ENCODE data around the gene UBE2V1.

UBE2V1 gene

GRCh38 chr20:50061151-50062005 is 51.6 kb downstream of the UBE2V1 start:
- CTCF ChIA-PET, result interaction anchor here (0.8 to 1.2 kb wide), 2 partner anchors 9 to 10 kb away, joined by 3 to 4 read pairs; no protein-coding TSS in a partner anchor
- TF ChIP-seq FOXA1 (IDR thresholded peaks at IDR 0.05) (no peak), SUZ12 (IDR thresholded peaks at IDR 0.05) (no peak), CTBP1 (IDR thresholded peaks at IDR 0.05; ENCODE audit: borderline replicate concordance) (no peak), ZNF384 (IDR thresholded peaks at IDR 0.05) (no peak)
- no peak for DNase-seq (ENCODE audit: extremely low spot score)
- POLR2A ChIA-PET, result no interaction called here

DNA sequence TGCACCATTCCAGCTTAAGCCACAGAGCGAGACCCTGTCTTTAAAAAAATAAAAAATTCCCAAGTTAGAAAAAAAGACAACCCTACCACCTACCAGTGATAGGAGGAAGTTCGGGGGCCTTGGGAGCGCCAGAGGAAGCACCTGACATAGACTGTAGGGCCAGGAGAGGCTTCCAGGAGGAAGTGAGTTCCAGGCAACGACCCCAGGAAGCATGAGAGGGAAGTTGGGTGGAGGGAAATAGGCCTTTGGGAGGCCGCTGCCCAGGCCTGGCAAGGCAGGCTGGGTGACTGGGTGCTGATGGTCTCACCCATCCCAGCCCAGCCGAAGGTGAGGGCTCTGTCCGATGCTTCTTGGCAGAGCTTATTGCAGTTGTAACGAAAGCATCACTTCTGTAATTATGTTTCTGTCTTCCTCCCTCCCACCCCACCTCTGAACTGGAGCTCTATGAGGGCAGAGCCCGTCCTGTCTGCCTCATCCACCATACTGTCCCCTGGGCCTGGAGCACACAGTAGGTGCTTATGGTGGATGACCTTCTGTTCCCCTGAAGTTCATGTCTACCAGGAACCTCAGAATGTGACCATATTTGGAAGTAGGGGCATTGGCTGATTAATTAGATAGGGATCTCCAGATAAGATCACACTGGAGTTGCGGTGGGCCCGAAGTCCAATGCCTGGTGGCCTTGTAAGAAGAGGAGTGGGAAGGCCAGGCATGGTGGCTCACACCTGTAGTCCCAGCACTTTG is 54.1 kb downstream of the UBE2V1 start:
- DNase-seq (ENCODE audit: extremely low spot score), result no peak
- CTCF ChIA-PET, result interaction anchor here (0.7 kb wide), 1 partner anchor 12 kb away, joined by 3 read pairs; no protein-coding TSS in a partner anchor
- POLR2A ChIA-PET, result no interaction called here
- TF ChIP-seq LEF1 (IDR thresholded peaks at IDR 0.05; ENCODE audit: borderline replicate concordance) (no peak), ZNF384 (IDR thresholded peaks at IDR 0.05) (no peak), CTBP1 (IDR thresholded peaks at IDR 0.05; ENCODE audit: borderline replicate concordance) (no peak), ELF4 (IDR thresholded peaks at IDR 0.05) (no peak), SP1 (IDR thresholded peaks at IDR 0.05) (no peak), BHLHE40 (IDR thresholded peaks at IDR 0.05; ENCODE audit: borderline replicate concordance) (no peak), FOXA1 (IDR thresholded peaks at IDR 0.05) (no peak), NFRKB (IDR thresholded peaks at IDR 0.05) (no peak), SUZ12 (IDR thresholded peaks at IDR 0.05) (no peak)

DNA sequence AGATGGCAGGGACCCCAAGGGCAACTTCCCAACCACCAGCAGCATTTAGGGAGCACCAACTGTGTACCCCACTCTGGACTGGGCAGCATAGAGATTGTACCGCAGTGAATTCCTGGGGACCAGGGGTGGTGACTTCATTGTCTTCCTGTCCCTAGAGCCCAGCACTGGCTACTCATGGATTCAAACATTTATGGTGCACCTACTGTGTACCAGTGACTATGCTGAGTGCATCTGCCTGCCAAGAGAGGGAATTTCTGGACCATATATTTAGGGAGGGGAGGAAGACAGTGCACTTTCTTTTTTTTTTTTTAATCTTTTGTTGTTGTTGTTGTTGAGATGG is 55.3 kb downstream of the UBE2V1 start:
- TF ChIP-seq, protein P1, sequence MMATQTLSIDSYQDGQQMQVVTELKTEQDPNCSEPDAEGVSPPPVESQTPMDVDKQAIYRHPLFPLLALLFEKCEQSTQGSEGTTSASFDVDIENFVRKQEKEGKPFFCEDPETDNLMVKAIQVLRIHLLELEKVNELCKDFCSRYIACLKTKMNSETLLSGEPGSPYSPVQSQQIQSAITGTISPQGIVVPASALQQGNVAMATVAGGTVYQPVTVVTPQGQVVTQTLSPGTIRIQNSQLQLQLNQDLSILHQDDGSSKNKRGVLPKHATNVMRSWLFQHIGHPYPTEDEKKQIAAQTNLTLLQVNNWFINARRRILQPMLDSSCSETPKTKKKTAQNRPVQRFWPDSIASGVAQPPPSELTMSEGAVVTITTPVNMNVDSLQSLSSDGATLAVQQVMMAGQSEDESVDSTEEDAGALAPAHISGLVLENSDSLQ (IDR thresholded peaks at IDR 0.05), result no peak
- no peak for TF ChIP-seq HDGF (IDR thresholded peaks at IDR 0.05; ENCODE audit: borderline replicate concordance)
- CTCF ChIA-PET, result interaction anchor here (0.5 kb wide), 1 partner anchor 11 kb away, joined by 3 read pairs; no protein-coding TSS in a partner anchor
- no peak for DNase-seq (ENCODE audit: extremely low spot score)
- POLR2A ChIA-PET, result no interaction called here

- no peak for DNase-seq (ENCODE audit: extremely low spot score)
- TF ChIP-seq L3MBTL2 (conservative IDR thresholded peaks at IDR 0.05), result no peak
- ChIA-PET CTCF (interaction anchor here (0.5 kb wide), 1 partner anchor 10 kb away, joined by 3 read pairs; no protein-coding TSS in a partner anchor), POLR2A (no interaction called here)
Measured at GRCh38 chr20:50056951-50057713, 55.8 kb downstream of the UBE2V1 start.

DNA sequence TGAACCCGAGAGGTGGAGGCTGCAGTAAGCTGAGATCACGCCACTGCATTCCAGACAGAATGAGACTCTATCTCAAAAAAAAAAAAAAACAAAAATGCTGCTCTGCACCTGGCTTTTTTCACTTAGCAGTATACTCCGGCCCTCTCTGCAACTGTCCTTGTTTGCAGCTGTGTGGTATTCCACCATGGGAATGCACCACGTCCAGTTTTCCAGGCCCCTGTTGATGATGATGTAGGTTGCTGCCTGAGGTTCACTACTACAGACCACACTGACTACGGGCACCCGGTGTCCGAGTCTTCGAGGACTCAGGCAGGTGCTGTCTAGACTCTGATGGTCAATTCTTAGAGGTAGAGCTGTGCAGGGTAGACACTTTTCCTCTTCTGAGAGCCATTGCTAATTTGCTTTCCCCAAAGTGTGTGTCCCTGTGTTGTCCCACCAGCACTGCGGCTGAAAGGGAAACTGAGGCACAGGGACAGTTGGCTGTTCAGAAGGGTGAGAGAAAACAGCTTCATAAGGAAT is 56.5 kb downstream of the UBE2V1 start:
- ChIA-PET POLR2A (no interaction called here), CTCF (no interaction called here)
- TF ChIP-seq BHLHE40 (IDR thresholded peaks at IDR 0.05; ENCODE audit: borderline replicate concordance), result no peak
- TF ChIP-seq FOXA1 (IDR thresholded peaks at IDR 0.05), result no peak
- TF ChIP-seq NFRKB (IDR thresholded peaks at IDR 0.05), result no peak
- TF ChIP-seq HDGF (IDR thresholded peaks at IDR 0.05; ENCODE audit: borderline replicate concordance), result no peak
- no peak for TF ChIP-seq ELF4 (IDR thresholded peaks at IDR 0.05)
- no peak for TF ChIP-seq ARNT (IDR thresholded peaks at IDR 0.05)
- TF ChIP-seq LEF1 (IDR thresholded peaks at IDR 0.05; ENCODE audit: borderline replicate concordance), result no peak
- no peak for TF ChIP-seq CTBP1 (IDR thresholded peaks at IDR 0.05; ENCODE audit: borderline replicate concordance)
- TF ChIP-seq TARDBP (IDR thresholded peaks at IDR 0.05), result no peak
- TF ChIP-seq L3MBTL2 (conservative IDR thresholded peaks at IDR 0.05), result no peak
- TF ChIP-seq FOXK2 (IDR thresholded peaks at IDR 0.05), result no peak
- no peak for DNase-seq (ENCODE audit: extremely low spot score)

DNA sequence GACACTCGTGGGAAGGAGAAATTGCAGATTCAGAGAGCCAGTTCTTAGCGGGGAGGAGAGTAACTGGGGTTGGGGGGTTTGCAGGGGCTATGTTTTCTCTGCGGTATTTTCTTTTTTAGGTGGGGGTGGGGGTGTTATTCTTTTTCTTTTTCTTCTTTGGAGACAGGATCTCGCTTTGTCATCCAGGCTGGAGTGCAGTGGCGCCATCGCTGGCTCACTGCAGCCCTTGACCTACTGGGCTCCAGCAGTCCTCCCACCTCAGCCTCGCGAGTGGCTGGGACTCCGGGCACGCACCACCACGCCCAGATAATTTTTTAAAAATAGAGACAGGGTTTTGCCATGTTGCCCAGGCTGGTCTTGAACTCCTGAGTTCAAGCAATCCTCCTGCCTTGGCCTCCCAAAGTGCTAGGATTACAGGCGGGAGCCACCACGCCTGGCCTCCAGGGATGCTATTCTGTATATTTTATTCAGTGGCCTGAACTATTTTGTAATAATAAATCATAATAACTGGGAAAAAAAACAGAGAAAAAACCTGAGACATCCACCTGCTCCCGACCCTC is 57.3 kb downstream of the UBE2V1 start:
- TF ChIP-seq FOXM1 (IDR thresholded peaks at IDR 0.05; ENCODE audit: borderline replicate concordance) (no peak), L3MBTL2 (conservative IDR thresholded peaks at IDR 0.05) (no peak), LEF1 (IDR thresholded peaks at IDR 0.05; ENCODE audit: borderline replicate concordance) (no peak), SUZ12 (IDR thresholded peaks at IDR 0.05) (no peak), ARNT (IDR thresholded peaks at IDR 0.05) (no peak), FOXK2 (IDR thresholded peaks at IDR 0.05) (no peak), HDGF (IDR thresholded peaks at IDR 0.05; ENCODE audit: borderline replicate concordance) (no peak), BHLHE40 (IDR thresholded peaks at IDR 0.05; ENCODE audit: borderline replicate concordance) (no peak), NFRKB (IDR thresholded peaks at IDR 0.05) (no peak), ELF4 (IDR thresholded peaks at IDR 0.05) (no peak), CTBP1 (IDR thresholded peaks at IDR 0.05; ENCODE audit: borderline replicate concordance) (no peak), ZNF384 (IDR thresholded peaks at IDR 0.05) (no peak), FOXA1 (IDR thresholded peaks at IDR 0.05) (no peak), TARDBP (IDR thresholded peaks at IDR 0.05) (no peak), SP1 (IDR thresholded peaks at IDR 0.05) (no peak)
- TF ChIP-seq, protein P1 (IDR thresholded peaks at IDR 0.05), result no peak
- no peak for DNase-seq (ENCODE audit: extremely low spot score)
- POLR2A ChIA-PET, result no interaction called here
- CTCF ChIA-PET, result no interaction called here
